ENCODE measurements around the gene SLC24A4.

Gene SLC24A4

GRCh38 chr14:92484132-92484823 is 161.3 kb downstream of the SLC24A4 start:
- DNase-seq, result no peak

- DNase-seq, result no peak
Measured at GRCh38 chr14:92486881-92487280, 163.9 kb downstream of the SLC24A4 start.

- no peak for DNase-seq
Measured at GRCh38 chr14:92487513-92488133, 164.7 kb downstream of the SLC24A4 start.

GRCh38 chr14:92489394-92490238 is 166.7 kb downstream of the SLC24A4 start:
- no peak for DNase-seq

GRCh38 chr14:92490239-92490959 is 167.4 kb downstream of the SLC24A4 start:
- DNase-seq, result no peak

GRCh38 chr14:92491782-92492181 is 168.8 kb downstream of the SLC24A4 start:
- DNase-seq, result no peak

- no peak for DNase-seq
Measured at GRCh38 chr14:92492258-92492657, 169.3 kb downstream of the SLC24A4 start.

- DNase-seq, result no peak
Measured at GRCh38 chr14:92493024-92493423, 170.1 kb downstream of the SLC24A4 start.

- no peak for DNase-seq
Measured at GRCh38 chr14:92493492-92493891, 170.5 kb downstream of the SLC24A4 start.

GRCh38 chr14:92494512-92494911 is 171.5 kb downstream of the SLC24A4 start:
- DNase-seq, result no peak

- no peak for DNase-seq
Measured at GRCh38 chr14:92495027-92495426, 172.1 kb downstream of the SLC24A4 start.

- DNase-seq, result no peak
Measured at GRCh38 chr14:92496191-92496857, 173.4 kb downstream of the SLC24A4 start.

GRCh38 chr14:92497391-92497790 is 174.4 kb downstream of the SLC24A4 start:
- DNase-seq, result no peak

GRCh38 chr14:92499234-92499633 is 176.3 kb downstream of the SLC24A4 start:
- no peak for DNase-seq

- DNase-seq, result no peak
Measured at GRCh38 chr14:92500491-92500941, 177.6 kb downstream of the SLC24A4 start.

- no peak for DNase-seq
Measured at GRCh38 chr14:92501891-92502351, 179.0 kb downstream of the SLC24A4 start.

- no peak for DNase-seq
Measured at GRCh38 chr14:92502541-92503286, 179.7 kb downstream of the SLC24A4 start.

GRCh38 chr14:92503756-92504491 is 181.0 kb downstream of the SLC24A4 start:
- no peak for DNase-seq

GRCh38 chr14:92505826-92506225 is 182.9 kb downstream of the SLC24A4 start:
- DNase-seq, result no peak

GRCh38 chr14:92506231-92506630 is 183.3 kb downstream of the SLC24A4 start:
- no peak for DNase-seq
